Fibroblast of skin of right quadriceps (primary cell): ENCODE data around the gene MASP2.

ENCODE experiments used
- DNase-seq: peaks from one replicate; pipeline ENCODE4 v3.0.0-alpha.2; 2013

Gene MASP2

GRCh38 chr1:10987840-10988417 lies 59.1 kb downstream of the MASP2 start:
- no peak for DNase-seq

- DNase-seq, result no peak
These were observed 60.5 kb downstream of the MASP2 start for GRCh38 chr1:10986525-10986890.

GRCh38 chr1:10980841-10981727 lies 66.0 kb downstream of the MASP2 start:
- DNase-seq, result peak; percentile 11

GRCh38 chr1:10980094-10980577 lies 66.9 kb downstream of the MASP2 start:
- DNase-seq, result peak; percentile 20

GRCh38 chr1:10979483-10979920 lies 67.5 kb downstream of the MASP2 start:
- DNase-seq, result no peak

GRCh38 chr1:10978719-10979118 lies 68.3 kb downstream of the MASP2 start:
- DNase-seq, result no peak
